Measurements from ENCODE around the gene CCSER1. TPM values are rescaled to one million over a fixed set of nuclear protein-coding genes. Genes with fewer than 3 reads are reported as not detected.

CCSER1 gene
- 1 to 10 TPM in 6 of 7 donors, under 1 TPM in 1; 0.78 to 8.3 (median 3.3) TPM for total RNA-seq
- 1 to 10 TPM in 1 of 2 donors, under 1 TPM in 1; 0.21 to 1.1 TPM for polyA plus RNA-seq
- long read RNA-seq, donor 1: 0 reads
- long read RNA-seq, donor 2: 0 reads
- long read RNA-seq, donor 3, partial matches to known transcripts: 0 of 1 reads
- long read RNA-seq, donor 3, other reads (novel, unspliced or antisense): 1 of 1 reads

DNA sequence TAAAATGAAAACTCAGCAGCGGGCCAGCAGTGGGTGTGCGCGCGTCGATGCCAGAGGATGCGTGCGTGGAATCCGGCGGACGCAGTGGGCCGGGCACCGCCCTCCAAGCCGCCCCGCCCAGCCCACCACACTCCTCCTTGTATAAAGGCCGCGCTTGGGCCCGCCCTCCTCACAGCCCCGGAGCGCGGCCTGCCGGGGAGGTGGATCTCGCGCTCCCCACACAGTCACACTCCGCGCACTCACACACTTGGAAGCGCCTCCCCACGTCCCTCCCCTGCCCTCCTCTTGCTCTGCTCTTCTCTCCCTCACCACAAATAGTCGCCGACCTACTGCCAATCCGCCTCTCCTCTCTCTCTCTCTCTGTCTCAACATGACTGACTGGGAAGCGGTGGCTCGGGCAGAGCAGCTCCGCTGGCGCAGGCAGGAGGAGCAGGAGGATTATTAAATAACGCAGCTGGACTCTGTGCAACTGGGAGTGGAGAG lies at the start of gene CCSER1:
CCSER1 (plus strand) TSS at position 172 of the 483 bp plus-strand sequence.
- TF ChIP-seq POLR2A (IDR thresholded peaks at IDR 0.05) (peak; percentile 52), EP300 (IDR thresholded peaks at IDR 0.05) (no peak)
- TF ChIP-seq, protein P1, sequence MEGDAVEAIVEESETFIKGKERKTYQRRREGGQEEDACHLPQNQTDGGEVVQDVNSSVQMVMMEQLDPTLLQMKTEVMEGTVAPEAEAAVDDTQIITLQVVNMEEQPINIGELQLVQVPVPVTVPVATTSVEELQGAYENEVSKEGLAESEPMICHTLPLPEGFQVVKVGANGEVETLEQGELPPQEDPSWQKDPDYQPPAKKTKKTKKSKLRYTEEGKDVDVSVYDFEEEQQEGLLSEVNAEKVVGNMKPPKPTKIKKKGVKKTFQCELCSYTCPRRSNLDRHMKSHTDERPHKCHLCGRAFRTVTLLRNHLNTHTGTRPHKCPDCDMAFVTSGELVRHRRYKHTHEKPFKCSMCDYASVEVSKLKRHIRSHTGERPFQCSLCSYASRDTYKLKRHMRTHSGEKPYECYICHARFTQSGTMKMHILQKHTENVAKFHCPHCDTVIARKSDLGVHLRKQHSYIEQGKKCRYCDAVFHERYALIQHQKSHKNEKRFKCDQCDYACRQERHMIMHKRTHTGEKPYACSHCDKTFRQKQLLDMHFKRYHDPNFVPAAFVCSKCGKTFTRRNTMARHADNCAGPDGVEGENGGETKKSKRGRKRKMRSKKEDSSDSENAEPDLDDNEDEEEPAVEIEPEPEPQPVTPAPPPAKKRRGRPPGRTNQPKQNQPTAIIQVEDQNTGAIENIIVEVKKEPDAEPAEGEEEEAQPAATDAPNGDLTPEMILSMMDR (IDR thresholded peaks at IDR 0.05): no peak
- H3K4me3 ChIP-seq: peak within 1 kb of the TSS; percentile 48
- peak; percentile 24 to 72 (median 48) for DNase-seq
- intact Hi-C loops (cut with DNase I): no loop called here
- peaks cover 3% of the 10 kb centered on the region for H3K4me1 ChIP-seq (ENCODE audit: insufficient read depth)
- no peaks in the 10 kb centered on the region for H3K9me3 ChIP-seq
- H3K27me3 ChIP-seq: no peaks in the 10 kb centered on the region
- whole genome bisulfite sequencing, 3 donors: 0 to 1% (median 1%) methylated on average over 27 to 35 of the region's 35 CpGs
- no peaks in the 10 kb centered on the region for H3K36me3 ChIP-seq
- H3K27ac ChIP-seq: peak within 1 kb of the TSS in 1 of 2 donors; percentile 4

- no peaks in the 10 kb centered on the region for H3K27me3 ChIP-seq
- H3K9me3 ChIP-seq: no peaks in the 10 kb centered on the region
- H3K4me3 ChIP-seq: no peak overlapping the region
- no peak overlapping the region for H3K27ac ChIP-seq
- DNase-seq: no peak
- no peaks in the 10 kb centered on the region for H3K4me1 ChIP-seq (ENCODE audit: insufficient read depth)
- intact Hi-C loops (cut with DNase I): no loop called here
- TF ChIP-seq, protein P1 (IDR thresholded peaks at IDR 0.05): no peak
- TF ChIP-seq EP300 (IDR thresholded peaks at IDR 0.05) (no peak), POLR2A (IDR thresholded peaks at IDR 0.05) (no peak)
- H3K36me3 ChIP-seq: no peaks in the 10 kb centered on the region
These were observed 48.8 kb upstream of the CCSER1 start for GRCh38 chr4:90078440-90078839.

GRCh38 chr4:90080116-90080515 lies 47.1 kb upstream of the CCSER1 start:
- TF ChIP-seq EP300 (IDR thresholded peaks at IDR 0.05) (no peak), POLR2A (IDR thresholded peaks at IDR 0.05) (no peak)
- TF ChIP-seq, protein P1 (IDR thresholded peaks at IDR 0.05): no peak
- intact Hi-C loops (cut with DNase I): no loop called here
- Histone ChIP-seq H3K4me3 (no peak overlapping the region), H3K36me3 (no peaks in the 10 kb centered on the region), H3K9me3 (no peaks in the 10 kb centered on the region), H3K4me1 (ENCODE audit: insufficient read depth) (no peaks in the 10 kb centered on the region), H3K27me3 (no peaks in the 10 kb centered on the region), H3K27ac (no peak overlapping the region)
- DNase-seq: no peak
- WGBS, 3 donors: 49 to 56% (median 52%) methylated on average over 2 of the region's 2 CpGs

DNA sequence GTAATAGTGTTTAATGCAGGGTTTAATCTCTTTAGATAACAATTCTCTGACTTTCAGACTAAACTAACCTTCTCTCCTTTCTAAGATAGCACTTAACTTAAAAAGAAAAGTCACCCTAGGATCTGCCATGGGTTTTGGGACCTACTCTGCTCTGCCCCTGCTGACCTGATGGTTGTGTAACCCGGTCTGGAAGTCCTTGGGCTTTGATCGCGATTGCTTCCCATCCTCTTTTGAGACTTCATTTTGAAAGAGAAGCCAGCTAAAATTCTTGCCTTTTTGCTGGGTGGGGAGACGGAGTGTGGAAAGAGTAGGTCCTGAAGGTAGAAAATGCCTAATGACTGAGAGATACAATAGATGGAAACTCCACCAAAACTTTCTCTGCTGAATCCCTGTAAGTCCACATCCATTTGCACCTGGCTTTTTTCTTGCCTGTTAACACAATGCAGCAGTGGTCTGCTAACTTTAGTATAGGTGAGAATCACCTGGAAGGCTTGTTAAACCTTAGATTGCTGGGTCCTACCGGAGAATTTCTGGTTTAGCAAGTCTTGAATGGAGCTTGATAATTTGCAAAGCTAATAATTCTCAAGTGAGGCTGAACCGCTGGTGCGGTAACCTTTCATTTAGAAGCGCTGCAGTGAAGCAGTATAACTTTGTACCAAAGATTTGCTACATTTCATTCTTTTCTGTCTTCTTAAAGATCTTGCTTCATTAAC lies 45.6 kb upstream of the CCSER1 start:
- H3K4me3 ChIP-seq: no peak overlapping the region
- DNase-seq: no peak
- H3K9me3 ChIP-seq: no peaks in the 10 kb centered on the region
- H3K36me3 ChIP-seq: no peaks in the 10 kb centered on the region
- no peaks in the 10 kb centered on the region for H3K27me3 ChIP-seq
- 77 to 80% (median 78%) methylated on average over 8 of the region's 8 CpGs for WGBS, 3 donors
- TF ChIP-seq, protein P1 (IDR thresholded peaks at IDR 0.05): no peak
- TF ChIP-seq POLR2A (IDR thresholded peaks at IDR 0.05): no peak
- no peak for TF ChIP-seq EP300 (IDR thresholded peaks at IDR 0.05)
- H3K4me1 ChIP-seq (ENCODE audit: insufficient read depth): no peaks in the 10 kb centered on the region
- intact Hi-C loops (cut with DNase I): no loop called here
- no peak overlapping the region for H3K27ac ChIP-seq
